ENCODE results near the gene STK32B. TPM values are rescaled to one million over a fixed set of nuclear protein-coding genes. Genes with fewer than 3 reads are reported as not detected.

The STK32B gene
- total RNA-seq, 2 donors from 2014 or later: not detected

DNA sequence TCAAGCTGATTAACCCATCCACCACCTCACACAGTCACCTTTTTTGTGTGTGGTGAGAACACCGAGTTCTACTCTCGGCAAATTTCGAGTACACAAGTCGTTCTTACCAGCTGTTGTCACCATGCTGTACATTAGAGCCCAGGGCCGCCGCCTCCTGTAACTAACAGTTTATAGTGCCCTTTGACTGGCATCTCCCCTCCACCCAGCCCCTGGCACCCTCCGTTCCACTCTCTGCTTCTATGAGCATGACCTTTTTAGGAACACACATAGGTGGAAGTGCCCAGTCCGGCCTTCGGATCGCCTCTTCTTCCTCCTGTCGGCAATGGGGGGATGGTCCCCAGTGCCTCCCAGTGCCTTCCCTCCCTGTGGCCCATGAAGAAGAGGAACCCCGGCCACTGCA lies 141.4 kb downstream of the STK32B start:
- Mint-ChIP-seq H3K36me3 (no peaks in the 10 kb centered on the region), H3K9me3 (no peaks in the 10 kb centered on the region), H3K27ac (no peak overlapping the region)
- DNase-seq (ENCODE audit: low spot score in 2 of 2) (no peak), ATAC-seq (no peak)

DNA sequence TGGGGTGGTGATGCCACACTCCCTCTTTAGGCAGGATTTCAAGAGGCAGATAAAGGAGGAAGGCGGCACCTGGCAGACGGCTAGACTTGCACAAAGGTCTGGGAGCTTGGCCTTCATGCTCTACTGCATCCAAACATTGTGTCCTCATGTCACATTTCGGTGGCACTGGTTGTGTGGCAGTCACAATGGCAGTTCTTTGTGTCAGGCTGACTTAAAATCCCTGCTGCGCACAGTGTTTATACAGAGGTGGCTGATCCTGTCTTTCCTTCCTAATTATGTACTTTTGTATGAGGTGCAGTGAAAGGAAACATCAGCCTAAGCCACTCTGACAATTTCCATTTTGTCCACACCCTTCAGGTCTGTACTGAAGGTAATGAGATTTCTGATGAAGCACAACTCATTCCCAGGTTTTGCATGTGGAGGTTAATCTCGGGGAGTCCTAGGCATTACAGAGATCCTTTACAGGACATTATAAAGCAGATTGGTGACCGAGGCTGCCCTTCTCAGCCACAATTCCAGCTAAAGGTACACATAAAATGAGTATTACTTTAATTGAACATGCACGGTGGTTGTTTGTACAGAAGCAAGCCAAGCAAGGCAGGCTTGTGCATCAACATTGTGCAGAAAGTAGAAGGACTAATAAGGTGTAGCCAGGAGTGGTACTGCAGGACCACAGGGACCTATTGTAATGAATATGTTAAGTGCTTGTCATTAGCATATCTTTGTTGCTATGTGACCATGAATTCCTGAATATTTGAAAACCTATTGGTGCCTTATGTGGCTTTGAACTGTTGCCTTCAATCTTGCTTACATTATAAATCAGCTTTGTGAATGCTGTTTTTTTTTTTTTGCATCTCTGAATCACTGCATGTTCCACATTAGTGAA lies 147.6 kb downstream of the STK32B start:
- no peak for ATAC-seq
- DNase-seq (ENCODE audit: low spot score in 2 of 2): no peak
- Mint-ChIP-seq H3K9me3 (peaks cover 0 to 9% of the 10 kb centered on the region in 2 donors), H3K27ac (no peak overlapping the region), H3K36me3 (no peaks in the 10 kb centered on the region)

DNA sequence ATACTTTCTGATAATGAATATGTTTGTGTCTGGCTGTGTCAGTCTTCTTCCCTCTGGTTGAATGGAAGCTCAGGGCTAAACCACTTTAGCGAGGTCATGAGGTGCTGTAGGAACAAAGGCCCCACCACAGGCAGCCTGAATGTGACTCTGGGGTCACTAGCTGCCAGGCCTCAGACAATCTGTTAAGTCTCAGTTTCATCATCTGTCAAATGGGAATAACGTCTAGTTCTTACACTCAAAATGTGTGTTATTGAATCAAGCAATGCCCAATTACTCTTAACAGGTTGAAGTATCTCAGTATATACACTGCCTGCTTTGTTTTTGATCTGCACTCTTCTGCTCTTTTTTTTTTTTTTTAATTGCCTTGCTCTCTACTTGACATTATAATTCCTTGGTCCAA lies 148.6 kb downstream of the STK32B start:
- no peak overlapping the region for H3K27ac Mint-ChIP-seq
- no peaks in the 10 kb centered on the region for H3K36me3 Mint-ChIP-seq
- ATAC-seq (no peak), DNase-seq (ENCODE audit: low spot score in 2 of 2) (no peak)
- peaks cover 0 to 12% of the 10 kb centered on the region in 2 donors for H3K9me3 Mint-ChIP-seq

DNA sequence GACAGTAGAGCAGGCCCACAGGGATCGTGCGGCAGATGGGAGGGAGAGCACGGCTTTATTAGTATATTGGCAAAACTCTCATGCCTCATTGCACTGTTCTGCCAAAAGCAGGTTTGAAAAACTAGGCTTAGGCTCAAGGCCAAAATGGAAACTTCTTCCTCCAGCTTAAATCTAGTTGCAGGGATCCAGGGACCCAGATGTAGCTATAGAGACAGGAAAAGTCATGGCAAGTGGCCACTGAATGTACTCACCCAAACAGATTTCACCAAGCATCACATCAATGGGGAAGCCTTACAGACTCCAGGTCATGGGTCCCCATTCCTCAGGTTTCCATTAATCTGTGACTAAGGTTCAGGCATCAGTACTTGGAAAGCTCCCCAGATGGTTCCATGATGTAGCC lies 149.2 kb downstream of the STK32B start:
- DNase-seq (ENCODE audit: low spot score in 2 of 2) (no peak), ATAC-seq (no peak)
- Mint-ChIP-seq H3K27ac (no peak overlapping the region), H3K36me3 (no peaks in the 10 kb centered on the region), H3K9me3 (peaks cover 0 to 12% of the 10 kb centered on the region in 2 donors)

DNA sequence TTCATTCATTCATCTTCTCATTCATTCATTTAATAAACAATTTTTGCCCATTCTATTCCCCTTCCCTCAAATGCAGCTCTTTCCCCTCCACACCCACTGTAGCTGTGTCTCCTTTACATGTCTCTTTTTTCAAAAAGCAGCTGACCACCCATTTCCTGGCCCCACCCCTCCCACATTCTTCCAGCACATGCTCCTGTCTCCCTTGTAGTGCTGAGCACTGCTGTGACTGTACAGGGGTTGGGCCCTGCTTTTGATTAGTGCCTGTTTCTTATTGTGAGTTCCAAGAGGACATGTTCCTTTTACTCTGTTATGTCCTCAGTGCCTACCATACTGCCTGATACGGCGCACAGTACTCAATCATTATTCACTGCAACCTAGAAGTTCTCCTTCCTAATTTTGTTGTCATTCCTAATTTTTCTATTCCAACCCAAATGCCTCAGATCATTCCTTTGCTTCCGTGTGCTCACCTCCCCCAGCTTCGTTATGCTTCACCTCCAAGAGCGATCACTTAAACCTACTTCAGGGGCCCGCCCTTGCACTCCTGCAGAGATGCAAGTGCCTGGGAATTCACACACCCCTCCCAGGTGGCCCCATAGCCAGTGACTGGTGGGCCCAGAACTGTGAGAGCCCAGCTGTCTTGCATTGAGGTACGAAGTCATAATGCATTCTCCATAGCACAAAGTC lies 152.2 kb downstream of the STK32B start:
- DNase-seq (ENCODE audit: low spot score in 2 of 2) (no peak), ATAC-seq (no peak)
- Mint-ChIP-seq H3K9me3 (peaks cover 0 to 12% of the 10 kb centered on the region in 2 donors), H3K36me3 (no peaks in the 10 kb centered on the region), H3K27ac (no peak overlapping the region)

DNA sequence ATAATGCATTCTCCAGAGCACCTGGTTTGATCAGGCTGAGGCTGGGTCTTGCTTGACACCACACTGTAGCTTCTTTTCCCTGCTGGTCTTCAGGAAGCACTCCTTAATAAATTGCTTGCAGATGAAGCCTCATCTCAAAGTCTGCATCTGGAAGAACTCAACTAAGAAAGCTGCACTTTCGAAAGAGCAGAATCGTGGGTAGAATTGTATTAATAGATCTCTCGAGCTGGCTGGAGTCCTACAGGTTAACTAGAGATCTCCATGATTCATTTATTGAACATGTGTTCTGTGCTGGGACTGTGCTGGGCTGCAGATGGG lies 152.7 kb downstream of the STK32B start:
- Mint-ChIP-seq H3K9me3 (peaks cover 0 to 18% of the 10 kb centered on the region in 2 donors), H3K36me3 (no peaks in the 10 kb centered on the region), H3K27ac (no peak overlapping the region)
- ATAC-seq: no peak
- no peak for DNase-seq (ENCODE audit: low spot score in 2 of 2)

DNA sequence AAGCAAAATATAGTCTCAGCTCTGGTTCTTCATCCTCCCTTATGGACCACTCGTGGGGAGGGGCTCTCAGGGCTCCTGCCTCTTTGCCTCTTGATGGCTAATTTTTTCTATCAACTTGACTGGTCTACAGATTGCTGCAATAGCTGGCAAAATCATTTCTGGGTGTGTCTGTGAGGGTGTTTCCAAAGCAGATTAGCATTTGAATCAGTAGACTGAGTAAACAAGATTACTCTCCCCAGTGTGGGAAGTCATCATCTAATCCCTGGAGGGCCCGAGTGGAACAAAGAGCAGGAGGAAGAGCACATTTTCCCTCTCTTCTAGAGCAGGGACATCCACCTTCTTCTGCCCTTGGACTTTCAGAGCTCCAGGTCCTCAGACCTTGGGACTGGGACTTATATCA lies 153.5 kb downstream of the STK32B start:
- ATAC-seq: no peak
- no peak for DNase-seq (ENCODE audit: low spot score in 2 of 2)
- H3K9me3 Mint-ChIP-seq: peaks cover 0 to 18% of the 10 kb centered on the region in 2 donors
- no peak overlapping the region for H3K27ac Mint-ChIP-seq
- no peaks in the 10 kb centered on the region for H3K36me3 Mint-ChIP-seq

DNA sequence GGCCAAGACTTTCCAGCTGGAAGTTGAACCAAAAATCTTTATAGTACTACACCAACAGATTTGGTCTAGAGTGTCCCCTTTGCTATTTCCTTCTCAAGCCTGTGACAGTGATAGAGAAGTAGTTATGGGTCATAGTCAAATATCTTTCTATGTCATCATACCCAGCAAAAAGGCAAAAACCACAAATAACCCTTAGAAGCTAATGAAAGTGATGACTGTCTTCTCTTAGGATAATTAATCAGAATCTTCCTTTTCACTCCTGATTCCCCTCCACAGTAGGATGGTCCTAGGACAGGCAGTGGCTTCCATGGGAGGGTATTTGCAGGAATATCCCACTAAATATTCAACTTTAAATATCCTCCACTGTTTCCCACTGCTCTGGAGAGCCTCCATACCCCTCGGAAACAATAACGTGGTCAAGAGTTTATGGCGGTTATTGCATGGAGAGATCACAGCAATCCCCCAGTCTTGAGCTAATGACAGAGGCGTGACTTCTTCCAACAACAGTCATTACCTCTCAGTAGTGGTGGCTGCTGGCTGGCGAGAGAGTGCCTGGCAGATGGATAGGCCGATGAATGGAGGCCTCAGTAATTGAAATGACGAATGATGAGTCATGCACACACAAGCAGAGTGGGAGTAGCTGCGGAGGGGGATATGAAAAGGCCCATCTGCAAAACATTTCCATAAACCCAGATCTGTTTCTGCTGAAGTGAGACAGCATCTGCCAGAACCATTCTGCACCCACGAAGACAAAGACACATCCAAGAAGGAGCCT lies 154.9 kb downstream of the STK32B start:
- ATAC-seq (no peak), DNase-seq (ENCODE audit: low spot score in 2 of 2) (no peak)
- no peaks in the 10 kb centered on the region for H3K36me3 Mint-ChIP-seq
- H3K9me3 Mint-ChIP-seq: peaks cover 6 to 26% of the 10 kb centered on the region in 2 donors
- H3K27ac Mint-ChIP-seq: no peak overlapping the region

DNA sequence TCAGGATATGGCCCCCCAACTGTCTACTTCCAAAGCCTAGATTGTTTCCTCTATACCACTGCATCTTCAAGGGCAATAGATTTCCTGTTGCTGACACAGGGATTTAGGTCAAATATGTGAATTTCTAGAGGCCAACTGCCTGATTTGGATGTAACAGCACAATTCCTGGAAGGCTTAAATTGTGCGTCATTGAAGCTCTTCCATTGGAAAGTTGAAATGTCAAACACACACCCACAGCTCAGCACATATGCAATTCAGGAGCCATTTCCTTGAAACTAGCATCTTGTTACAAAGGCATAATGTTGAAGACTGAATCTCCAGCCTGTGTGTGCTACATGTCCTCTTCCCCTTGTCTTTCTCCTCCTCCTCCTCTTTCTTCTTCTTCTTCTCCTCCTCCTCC lies 158.6 kb downstream of the STK32B start:
- Mint-ChIP-seq H3K36me3 (no peaks in the 10 kb centered on the region), H3K27ac (no peak overlapping the region), H3K9me3 (peaks cover 7 to 15% of the 10 kb centered on the region in 2 donors)
- ATAC-seq (no peak), DNase-seq (ENCODE audit: low spot score in 2 of 2) (no peak)

DNA sequence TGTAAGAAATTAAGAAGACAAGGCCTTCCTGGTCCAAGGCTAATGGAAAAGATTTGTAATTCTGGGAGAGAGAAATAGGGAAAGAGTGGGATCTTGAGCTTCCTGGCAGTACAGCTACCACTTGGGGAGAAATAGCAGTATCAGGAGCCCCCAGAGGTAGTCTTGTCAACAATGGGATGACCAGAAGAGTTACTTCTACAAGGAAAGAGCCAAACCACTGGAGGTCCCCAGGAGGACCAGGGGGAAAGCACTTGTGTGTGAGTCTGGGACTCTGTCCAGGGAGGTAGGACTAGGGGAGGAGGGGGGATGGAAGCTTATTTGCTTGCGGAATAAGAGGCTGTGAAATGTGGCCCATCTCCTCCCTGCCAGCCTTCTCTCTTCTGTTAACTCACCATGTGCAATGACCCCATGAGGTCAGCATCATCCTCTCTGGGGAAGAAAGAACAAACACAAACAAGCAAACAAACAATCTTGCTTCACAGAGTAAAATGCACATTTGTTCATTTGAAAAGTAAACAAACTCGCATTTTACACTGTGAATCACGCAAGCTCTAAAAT lies 160.1 kb downstream of the STK32B start:
- no peak for DNase-seq (ENCODE audit: low spot score in 2 of 2)
- no peak overlapping the region for H3K27ac Mint-ChIP-seq
- no peak for ATAC-seq
- no peaks in the 10 kb centered on the region for H3K36me3 Mint-ChIP-seq
- H3K9me3 Mint-ChIP-seq: peaks cover 7 to 15% of the 10 kb centered on the region in 2 donors

DNA sequence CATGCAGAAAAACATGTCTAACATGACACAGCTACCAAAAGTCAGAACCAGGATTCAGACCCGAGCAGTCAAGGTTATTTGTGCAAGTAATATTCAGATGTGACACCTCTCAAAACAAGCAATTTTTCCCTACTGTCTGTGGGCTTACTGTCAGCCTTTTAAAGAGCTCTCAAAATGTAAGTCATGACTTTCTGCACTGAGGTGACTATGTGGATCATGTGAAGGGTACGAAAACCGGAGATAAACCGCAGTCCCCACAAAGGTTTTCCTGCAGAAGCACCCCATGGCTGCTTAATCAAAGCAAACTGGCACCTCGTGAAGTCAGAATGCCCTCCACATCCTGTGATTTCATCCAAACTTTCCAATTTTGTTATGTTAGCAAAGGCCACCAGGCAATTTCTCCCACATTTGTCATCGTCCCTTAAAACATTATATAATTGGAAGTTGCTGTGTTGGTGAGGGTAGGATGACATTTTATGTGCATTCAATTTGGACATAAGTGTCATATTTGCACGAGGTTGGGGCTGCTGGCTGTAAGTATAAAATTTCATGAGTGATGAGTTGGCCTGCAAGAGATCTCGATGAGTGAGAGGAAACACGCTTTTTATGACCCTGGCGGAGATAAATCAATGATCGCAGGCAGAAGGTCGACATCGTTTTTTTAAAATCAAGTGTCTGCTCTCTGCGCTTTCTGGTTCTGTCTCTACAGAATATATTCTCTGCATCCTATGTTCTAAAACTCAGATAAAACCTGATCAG lies 161.2 kb downstream of the STK32B start:
- Mint-ChIP-seq H3K27ac (no peak overlapping the region), H3K36me3 (no peaks in the 10 kb centered on the region), H3K9me3 (peaks cover 7 to 15% of the 10 kb centered on the region in 2 donors)
- no peak for DNase-seq (ENCODE audit: low spot score in 2 of 2)
- ATAC-seq: no peak

DNA sequence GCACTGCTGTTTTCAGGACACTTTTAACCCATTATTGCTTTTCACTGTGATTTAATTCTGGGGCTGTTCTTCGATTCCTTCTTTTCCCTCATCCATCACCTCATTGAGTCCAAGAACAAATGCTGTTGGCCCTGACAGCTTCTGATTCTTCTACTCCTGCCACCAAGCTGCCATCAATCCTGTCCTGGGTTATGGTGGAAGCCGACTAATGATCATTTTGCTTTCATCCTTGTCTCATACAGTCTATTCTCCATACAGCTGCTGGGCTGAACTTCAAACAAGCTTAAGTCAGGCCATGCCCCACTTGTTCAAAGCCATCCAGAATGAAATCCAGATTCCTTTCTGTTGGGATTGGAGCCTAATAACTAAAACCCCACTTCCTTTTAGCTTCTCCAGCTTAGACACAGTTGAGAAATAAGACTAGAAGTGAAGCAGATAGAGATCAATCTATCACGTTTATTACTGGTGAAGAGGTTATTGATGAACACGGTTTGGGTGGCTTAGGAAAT lies 161.9 kb downstream of the STK32B start:
- no peak for ATAC-seq
- H3K36me3 Mint-ChIP-seq: no peaks in the 10 kb centered on the region
- no peak for DNase-seq (ENCODE audit: low spot score in 2 of 2)
- H3K27ac Mint-ChIP-seq: no peak overlapping the region
- peaks cover 7 to 15% of the 10 kb centered on the region in 2 donors for H3K9me3 Mint-ChIP-seq

DNA sequence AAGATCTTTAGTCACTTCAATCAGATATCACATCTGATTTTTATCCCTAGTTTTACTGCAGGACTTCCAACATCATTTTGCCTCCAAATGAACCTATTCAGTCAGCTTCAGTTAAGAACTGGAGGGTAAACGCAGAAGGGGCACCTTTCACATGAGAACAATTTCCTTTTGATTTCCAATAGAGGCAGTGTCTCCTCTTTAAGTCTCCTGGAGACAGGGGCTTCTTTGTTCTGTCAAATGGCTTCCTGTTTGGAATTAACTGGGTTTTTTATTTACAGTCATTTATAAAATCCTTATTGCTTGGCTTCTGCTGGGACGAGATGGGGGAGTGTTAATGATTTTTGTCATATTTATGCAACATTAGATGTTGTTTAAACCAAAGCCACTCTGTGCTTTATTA lies 164.0 kb downstream of the STK32B start:
- Mint-ChIP-seq H3K36me3 (peaks cover 0 to 4% of the 10 kb centered on the region in 2 donors), H3K27ac (no peak overlapping the region), H3K9me3 (peaks cover 7 to 14% of the 10 kb centered on the region in 2 donors)
- DNase-seq (ENCODE audit: low spot score in 2 of 2) (no peak), ATAC-seq (no peak)

DNA sequence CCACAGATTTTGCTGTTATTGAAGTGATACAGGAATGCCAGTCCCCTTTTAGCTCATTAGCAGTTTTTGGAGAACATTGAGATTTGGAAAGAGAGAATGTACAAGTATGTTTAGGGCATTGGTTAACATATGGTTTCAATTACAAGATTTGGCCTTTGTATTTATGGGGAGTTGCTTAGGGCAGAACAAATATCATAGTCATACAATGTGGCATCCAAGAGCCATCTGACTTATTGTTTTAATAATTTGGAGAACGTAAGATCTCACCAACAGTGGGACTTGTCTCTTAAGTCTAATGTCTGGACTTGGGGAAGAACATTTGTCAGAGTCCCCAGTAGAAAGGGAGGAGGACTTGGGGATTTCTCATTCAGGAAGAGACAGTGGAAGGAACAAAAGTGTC lies 166.1 kb downstream of the STK32B start:
- H3K27ac Mint-ChIP-seq: no peak overlapping the region
- ATAC-seq: no peak
- peaks cover 0 to 17% of the 10 kb centered on the region in 2 donors for H3K36me3 Mint-ChIP-seq
- no peak for DNase-seq (ENCODE audit: low spot score in 2 of 2)
- peaks cover 20 to 22% of the 10 kb centered on the region in 2 donors for H3K9me3 Mint-ChIP-seq

DNA sequence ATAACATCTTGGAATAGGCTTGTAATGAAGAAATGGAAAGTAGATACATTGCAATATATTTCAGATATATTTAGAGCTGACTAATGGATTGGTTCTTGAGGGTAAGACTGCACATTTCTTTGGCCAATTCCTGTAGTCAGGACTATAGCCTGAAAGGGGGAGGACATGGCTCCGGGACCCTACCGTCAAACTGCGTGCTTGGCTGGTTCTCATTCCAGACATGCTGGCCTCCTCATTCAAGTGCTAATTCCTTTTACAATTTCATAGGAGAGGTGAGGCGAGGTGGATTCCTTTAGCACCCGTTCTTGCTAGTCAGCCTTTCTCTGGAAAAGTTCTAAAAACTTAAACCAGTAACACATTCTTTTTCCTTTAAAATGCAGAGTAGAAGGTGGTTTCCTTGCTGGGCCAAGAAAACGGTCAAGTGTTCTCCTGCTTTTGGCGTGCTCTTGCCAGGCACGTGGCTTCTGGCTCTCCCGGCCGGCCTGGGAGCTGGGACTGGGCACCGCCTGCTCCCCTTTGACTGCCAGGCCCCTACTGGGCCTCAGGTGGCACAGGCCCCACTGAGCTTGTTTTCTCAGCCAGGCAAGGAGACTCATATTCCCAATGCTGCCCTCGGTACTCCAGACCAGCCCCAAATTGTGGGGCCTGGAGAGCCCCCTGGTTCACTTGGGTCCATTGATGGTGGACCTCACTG lies 167.2 kb downstream of the STK32B start:
- Mint-ChIP-seq H3K27ac (no peak overlapping the region), H3K9me3 (peaks cover 25 to 29% of the 10 kb centered on the region in 2 donors), H3K36me3 (peaks cover 0 to 23% of the 10 kb centered on the region in 2 donors)
- ATAC-seq (no peak), DNase-seq (ENCODE audit: low spot score in 2 of 2) (no peak)

Data from activated naive CD4-positive, alpha-beta T cell treated with anti-CD3 and anti-CD28 coated beads, Interleukin-2, amount 50 U/mL, for 72 hours (primary cell).